HS-27A (cell line): ENCODE data around the gene RUVBL2.
"Not testable (repeated sequence)": the region's sequence is repeated elsewhere in the genome, so short reads cannot be mapped to it uniquely, and the experiment has no call there.

ENCODE experiments used
- DNase-seq: peaks from one replicate; pipeline ENCODE4 v3.0.0-alpha.2; 2012; ENCODE audit warnings: low read depth, missing footprints

Gene RUVBL2

DNA sequence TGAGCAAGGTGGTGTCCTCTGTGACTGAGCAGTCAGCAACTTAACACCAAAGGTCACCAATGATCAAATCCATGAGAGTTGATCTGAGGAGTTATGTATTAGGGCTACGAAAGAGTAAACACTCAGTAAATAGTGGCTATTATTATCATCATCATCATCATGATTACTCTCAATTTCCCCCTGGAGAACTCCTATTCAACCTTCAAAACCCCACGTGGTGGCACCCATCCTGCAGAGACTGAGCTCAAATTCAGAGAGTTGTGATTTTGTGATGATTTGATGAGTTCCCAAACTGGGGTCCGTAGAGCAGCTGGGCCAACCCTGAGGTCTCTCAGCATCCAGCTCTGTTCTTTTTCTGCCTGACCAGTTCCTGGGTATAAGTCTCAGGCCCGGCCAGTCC is 56.1 kb downstream of the RUVBL2 start:
- DNase-seq: not testable (repeated sequence)

GRCh38 chr19:49050376-49051033 is 56.8 kb downstream of the RUVBL2 start:
- not testable (repeated sequence) for DNase-seq

DNA sequence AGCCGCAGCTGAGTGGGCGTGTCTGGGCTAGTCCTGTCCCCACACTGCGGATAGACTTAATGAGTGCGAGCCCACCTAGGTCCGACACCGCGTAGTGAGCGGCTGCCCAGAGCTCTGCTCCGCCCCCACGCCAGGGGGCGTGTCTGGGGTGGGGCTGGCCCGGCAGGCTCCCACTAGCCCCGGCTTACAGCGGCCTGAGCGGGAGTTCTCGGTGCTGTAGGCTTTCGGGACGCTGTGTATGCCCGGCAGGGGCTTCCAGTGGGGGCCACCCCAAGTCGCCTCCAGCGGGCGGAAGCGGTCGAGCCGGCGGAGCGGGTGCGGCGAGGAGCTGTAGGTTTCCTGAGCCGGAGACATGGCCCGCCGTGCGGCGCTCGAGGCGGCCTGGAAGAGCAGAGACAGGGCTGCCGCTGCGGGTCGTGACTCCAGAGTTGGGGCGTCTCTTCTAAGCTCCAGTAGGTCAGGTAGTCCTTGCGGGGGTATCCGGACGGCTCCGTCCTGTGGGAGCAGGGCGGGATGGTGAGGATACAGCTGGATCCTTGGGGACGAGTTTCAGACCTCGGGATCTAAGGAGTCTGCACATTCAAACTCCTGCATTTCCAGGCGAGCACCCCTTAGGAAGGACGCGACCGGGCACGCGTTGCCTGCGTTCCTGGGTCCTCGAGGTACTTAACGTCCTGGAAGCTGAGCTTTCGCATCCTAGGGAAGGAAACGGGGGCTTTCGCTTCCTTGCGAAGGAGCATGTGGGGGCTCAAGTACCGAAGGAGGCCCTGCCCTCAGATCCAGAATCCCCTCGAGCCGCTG is 62.6 kb downstream of the RUVBL2 start:
- no peak for DNase-seq

DNA sequence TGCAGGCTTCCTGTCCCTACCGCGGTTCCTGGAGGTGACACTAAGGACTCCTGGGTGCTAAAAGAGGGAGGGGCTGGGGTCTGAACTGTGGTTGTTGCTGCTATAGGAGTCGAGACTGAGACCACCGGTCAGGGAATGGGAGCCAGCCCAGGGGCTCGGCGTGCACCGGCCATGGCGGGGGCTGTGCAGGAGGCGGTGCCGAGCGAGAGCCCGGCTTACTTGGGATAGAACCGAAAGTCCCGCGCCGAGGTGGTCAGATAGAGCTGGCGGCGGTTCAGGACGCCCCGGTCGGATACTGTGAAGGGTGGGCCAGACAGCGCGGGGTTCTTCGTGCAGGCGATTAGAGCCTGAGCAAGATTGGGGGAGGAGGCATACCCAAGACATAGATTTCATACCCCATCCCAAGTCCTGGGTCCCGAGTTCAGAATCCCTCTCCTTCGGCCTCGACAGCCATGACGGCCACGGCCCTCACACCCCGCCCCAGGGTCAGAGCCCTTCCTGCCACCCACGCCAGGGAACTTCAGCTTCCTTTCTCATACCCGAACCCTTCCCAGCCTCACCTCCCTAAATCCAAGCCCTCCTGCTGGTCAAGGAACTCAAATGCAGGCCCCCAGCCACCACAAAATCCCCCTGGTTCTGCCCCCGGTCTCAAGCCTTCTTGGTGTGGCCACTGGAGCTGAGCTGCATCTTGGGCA is 63.4 kb downstream of the RUVBL2 start:
- DNase-seq: not testable (repeated sequence)

DNA sequence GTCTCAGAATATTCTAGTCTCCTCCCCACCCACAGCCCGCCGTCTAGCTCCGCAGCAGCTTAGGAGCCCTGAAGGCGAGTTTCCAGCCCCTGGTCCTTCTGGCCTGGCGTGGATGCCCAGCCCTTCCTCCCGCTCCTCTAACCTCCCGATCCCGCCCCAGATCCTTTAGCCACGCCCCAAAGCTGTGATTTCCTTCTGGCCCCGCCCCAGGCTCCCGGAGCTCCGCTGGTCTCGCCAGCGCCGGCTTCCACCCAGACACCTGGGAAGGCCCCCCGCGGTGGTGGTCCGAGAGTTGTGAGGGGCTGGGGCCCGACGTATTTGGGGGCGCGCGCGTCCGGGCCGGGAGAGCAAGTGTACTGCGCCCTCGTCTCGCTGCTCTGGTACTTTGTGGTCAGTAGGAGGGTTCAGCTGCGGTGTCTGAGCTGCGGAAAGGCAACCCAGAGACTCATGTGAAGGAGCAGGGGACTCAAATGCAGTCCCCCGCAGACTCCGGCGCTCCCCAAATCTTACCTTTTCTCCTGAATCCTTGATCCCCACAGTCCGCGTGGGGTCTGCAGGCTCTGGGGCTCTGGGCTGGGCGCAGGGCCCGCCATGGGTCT is 64.0 kb downstream of the RUVBL2 start, which contains the start of gene CGB7:
CGB7 (minus strand) TSS at position 114 of the 599 bp plus-strand sequence. CDS start 2,374 bp downstream, outside the sequence.
- no peak for DNase-seq

- no peak for DNase-seq
Measured at GRCh38 chr19:49058562-49058961, 64.9 kb downstream of the RUVBL2 start.

DNA sequence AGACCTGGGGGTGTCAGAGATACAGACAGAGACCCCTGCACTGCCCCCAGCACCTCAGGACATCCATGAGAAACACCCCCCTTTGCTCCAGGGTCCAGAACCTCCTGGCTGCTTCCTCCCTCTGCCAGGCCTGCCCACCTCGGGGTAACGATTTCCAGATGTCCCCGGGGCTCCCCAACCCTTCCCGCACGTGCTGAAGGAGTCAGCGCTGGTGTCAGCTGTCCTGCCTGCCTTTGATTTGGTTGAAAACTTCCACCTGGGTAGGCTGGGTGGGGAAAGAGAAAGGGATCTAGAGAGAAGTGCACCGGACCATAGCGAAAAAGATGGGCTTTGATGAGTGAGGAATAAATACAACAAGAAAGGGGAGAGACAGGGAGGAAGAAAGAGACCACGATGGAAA is 65.4 kb downstream of the RUVBL2 start:
- no peak for DNase-seq

DNA sequence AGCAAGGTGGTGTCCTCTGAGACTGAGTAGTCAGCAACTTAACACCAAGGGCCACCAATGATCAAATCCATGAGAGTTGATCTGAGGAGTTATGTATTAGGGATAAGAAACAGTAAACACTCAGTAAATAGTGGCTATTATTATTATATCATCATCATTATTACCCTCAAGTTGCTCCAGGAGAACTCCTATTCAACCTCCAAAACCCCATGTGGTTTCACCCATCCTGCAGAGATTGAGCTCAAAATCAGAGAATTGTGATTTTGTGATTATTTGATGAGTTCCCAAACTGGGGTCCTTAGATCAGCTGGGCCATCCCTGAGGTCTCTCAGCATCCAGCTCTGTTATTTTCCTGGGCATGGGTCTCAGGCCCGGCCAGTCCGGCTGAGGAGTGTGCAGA is 67.3 kb downstream of the RUVBL2 start:
- no peak for DNase-seq

DNA sequence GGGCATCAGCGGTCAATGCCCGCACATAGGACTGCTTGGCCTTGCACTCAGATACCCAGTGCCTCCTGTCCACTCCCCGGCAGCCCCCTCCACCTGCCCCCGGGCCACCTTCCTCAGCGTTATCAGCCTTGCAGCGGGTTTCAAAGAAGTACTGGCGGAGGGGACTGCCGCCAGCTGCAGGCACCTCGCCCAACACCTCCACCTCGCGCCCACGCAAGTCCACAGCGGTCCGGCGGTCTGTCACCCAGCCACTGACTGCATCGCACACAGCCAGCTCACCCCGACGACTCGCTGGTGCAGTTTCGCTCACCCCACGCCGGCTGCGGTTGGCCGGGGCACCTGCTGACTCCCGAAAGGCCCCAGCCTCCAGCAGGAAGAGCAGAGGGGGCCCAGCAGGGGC is 67.8 kb downstream of the RUVBL2 start:
- no peak for DNase-seq

- DNase-seq: no peak
Measured at GRCh38 chr19:49064029-49064629, 70.4 kb downstream of the RUVBL2 start.

DNA sequence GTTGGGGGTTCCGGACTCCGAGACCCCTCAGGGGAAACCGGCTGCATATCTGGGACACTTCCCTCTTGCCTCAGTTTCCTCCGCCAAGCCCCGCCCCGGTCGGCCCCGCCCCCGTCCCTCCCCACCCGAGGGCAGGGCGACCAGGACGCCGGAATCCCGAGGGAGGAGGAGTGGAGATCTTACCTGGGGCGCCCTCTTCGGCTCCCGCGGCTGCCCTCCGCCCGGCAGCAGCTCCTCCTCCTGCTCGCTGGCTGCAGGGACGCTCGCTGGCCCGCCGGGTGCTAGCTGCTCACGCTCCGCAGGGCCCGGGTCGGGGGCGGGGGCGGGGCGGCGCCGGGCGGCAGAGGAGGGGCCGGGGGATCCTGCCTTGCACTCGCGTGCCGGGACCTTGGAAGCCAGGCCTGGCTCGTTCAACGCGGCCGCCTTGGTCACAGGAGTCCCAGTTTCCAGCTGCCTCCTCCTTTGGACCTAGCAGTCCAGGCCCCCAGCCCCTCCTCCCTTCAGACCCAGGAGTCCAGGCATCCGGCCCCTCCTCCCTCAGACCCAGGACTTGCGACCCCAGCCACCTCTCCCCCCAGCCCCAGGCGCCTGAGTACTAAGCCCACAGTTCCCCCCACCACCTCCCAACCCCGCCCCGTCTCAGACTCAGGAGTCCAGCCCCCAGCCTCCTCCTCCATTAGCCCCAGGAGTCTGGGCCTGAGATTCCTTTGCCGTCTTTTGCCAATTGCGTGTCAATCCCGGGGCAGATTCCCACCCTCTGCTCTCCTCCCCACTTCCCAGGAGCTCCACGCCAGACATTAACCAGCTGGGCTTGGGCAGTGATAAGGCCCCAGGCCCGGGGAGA is 71.3 kb downstream of the RUVBL2 start, which contains the start of gene NTF4:
NTF4 (minus strand) TSS at position 51 of the 844 bp plus-strand sequence. CDS start 2,821 bp downstream, outside the sequence.
- no peak for DNase-seq
